GM20431 (cell line): ENCODE measurements around the gene SMAD3.

Source experiments
- in situ Hi-C: fragments of 300-500 bp; cut with MseI, MboI; formaldehyde crosslinking; loops from one replicate; pipeline ENCODE4 v1.15.0; 2020; ENCODE audit warnings: low sequenced_read_pairs; ENCODE audit not compliant: unreplicated experiment

SMAD3 gene

DNA sequence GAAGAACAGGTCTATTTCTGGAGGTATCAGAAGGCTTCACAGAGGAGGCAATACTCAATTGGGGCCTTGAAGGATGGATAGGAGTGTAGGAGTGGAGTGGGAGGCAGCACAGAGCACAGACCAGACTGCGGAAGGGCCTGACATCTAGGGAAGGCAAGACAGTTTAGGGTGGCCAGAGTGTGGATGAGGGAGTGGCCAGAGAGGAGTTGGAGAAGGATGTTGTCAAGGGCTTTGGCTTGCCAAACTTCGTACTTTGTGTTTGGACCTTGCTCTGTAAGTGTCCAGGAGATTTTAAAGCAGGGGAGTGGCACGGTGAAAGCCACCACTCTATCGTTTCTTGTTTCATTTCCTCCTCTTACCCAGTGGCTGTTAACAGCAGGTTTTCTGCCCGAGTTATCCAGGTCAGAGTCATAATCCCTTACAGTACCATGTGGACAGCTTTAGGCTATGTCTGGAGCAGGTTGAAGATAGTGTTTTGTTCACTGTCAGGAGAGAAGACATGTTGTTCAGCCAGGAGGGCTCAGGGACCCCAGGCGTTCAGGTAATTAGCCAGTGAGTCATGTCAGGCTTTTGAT lies 12.3 kb downstream of the SMAD3 start:
- in situ Hi-C loops: no loop called here

- in situ Hi-C loops: no loop called here
These were observed 14.0 kb downstream of the SMAD3 start for GRCh38 chr15:67079361-67079760.

- in situ Hi-C loops: no loop called here
These were observed 14.9 kb downstream of the SMAD3 start for GRCh38 chr15:67080118-67080899.

DNA sequence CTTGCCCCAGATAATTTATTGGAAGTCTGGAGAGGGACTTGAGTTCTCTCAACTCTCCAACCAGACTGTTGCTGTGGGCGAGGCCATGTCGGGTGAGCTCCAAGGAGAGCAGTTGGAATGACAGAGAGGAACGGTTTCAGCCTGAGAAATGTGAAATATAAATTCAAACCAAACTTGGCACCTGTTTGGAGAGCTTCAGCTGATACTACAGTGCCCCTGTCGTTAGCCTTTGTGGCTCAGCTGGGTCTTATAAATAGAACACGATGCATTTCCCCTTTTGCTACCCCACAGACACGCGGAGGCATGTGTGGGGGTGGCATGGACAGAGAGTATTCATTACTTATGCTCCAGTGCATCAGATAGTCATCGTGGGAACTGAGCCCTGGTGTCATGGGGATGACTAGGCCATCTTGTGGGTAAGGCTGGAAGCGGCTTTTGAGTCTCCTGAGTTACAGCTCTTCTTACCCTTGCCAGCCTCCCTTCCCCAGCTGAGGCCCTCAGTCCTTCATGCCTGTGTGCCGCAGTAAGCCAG lies 15.6 kb downstream of the SMAD3 start:
- in situ Hi-C loops: no loop called here

DNA sequence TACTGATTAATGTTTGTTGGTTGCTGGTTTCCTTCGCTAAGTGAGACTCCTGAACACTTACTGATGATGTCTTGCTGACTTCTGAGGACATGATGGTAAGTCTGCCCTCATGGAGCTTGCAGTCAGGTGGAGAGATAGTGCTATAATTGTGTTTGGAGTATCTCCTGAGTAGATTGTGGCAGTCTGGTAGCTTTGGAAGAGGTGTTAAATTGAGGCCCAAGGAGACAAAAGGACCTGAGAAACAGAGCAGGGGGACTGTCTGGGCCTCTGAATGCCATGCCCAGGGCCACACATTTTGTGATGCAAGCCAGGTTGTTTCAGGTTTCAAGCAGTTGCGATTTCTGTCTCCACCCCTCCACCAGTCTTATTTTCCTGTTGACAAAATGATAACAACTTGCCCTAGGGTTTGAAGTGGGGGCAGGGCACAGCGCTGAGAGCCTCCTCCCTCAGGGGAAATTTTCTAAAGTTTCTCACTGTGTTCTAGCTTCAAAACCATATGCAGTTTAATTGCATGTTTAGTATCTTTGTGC lies 16.7 kb downstream of the SMAD3 start:
- in situ Hi-C loops: no loop called here

GRCh38 chr15:67083135-67083762 lies 17.8 kb downstream of the SMAD3 start:
- in situ Hi-C loops: no loop called here

GRCh38 chr15:67084561-67084960 lies 19.2 kb downstream of the SMAD3 start:
- in situ Hi-C loops: no loop called here

- in situ Hi-C loops: no loop called here
These were observed 19.9 kb downstream of the SMAD3 start for GRCh38 chr15:67085237-67085817.

DNA sequence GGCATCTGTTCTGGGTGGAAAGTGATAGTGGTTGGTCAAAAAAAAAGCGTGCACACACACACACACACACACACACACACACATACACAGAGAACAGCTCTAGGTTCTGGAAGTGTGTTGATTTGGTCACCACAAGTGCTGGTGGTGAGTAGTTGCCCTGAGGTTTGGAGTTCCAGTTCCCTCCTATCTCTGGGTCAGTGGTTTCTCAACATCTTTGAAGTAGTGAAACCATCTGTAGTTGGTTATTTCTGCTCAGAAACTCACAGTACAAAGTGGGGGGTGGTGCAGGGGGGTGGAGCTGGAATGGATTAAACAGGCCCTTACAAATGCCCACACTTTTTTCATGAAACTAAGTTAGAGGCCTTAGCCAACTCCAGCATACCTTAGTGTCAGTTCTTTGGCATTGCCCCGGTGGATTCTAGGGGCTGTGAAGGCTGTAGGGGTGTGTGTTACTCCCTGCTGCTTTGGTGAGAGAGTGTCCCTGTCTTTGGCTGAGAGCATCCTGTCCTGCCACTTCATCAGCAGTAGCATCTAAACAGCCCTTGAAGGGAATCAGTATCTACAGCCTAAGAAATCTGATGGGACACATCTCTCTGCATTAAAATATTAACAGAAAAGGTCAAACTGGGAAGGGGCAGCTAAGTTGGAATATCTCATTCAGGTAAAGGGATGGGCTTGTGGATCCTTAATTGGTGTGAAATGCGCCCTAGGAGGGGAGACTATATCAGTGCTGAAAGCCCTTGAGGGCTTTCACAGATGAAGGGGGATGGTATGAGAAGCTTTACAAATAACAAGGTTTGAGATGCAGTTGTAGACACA lies 20.6 kb downstream of the SMAD3 start:
- in situ Hi-C loops: no loop called here

DNA sequence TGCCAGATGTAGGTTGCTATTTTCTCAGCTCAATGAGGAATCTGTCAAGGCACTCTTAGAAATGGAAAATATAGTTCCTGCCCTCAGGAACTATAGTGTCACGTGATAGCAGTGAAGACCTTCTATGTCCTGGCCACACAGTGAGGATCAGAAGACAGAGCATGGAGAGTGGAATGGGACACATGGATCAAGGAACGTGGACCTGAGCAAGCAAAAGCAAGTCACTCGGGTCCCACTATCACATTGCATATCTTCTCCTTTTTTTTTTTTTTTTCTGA lies 21.2 kb downstream of the SMAD3 start:
- in situ Hi-C loops: no loop called here

DNA sequence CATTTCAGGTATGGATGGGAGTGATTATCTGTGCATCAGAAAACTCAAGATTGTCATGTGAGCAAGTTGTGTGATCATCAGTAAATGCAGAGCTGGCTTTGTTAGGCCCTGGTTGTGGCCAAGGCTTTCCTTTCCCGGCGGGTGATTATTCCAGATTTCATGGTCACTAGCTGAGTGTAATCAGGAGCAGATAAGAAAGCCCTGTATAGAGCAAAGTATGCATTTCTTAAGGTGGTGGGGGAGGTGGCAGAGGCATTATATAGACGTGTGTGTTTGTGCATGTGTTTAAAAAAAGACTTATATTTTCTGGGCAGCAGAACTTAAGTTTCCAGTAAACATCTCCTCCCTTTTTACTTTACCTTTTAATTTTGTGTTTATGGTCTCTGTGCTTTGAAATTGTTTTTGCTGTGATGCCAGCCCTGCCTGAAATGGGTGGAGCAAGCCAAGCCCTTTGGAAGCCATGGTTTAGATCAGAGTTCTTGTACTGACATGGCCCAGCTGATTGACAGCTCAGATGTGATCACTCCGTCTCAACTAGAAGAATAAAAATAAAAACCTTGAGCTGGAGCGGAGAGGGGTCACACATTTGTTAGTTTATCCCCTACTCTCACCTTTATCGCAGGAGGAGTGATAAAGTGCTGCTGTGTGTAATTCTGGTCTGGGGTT lies 22.2 kb downstream of the SMAD3 start:
- in situ Hi-C loops: no loop called here

- in situ Hi-C loops: no loop called here
These were observed 24.1 kb downstream of the SMAD3 start for GRCh38 chr15:67089217-67090193.

- in situ Hi-C loops: no loop called here
These were observed 25.1 kb downstream of the SMAD3 start for GRCh38 chr15:67090297-67091070.

GRCh38 chr15:67091071-67091979 lies 25.9 kb downstream of the SMAD3 start:
- in situ Hi-C loops: no loop called here

- in situ Hi-C loops: no loop called here
These were observed 26.7 kb downstream of the SMAD3 start for GRCh38 chr15:67091980-67092677.
